Ishikawa (cell line): ENCODE data around the gene LARP4B.

Experiments used
- CEBPB ChIP-seq: IDR thresholded peaks from 2 replicates; pipeline ENCODE4 v1.6.1; 2012
- NFIC ChIP-seq: IDR thresholded peaks from 2 replicates; pipeline ENCODE4 v1.6.1; 2012
- RAD21 ChIP-seq: IDR thresholded peaks from 2 replicates; pipeline ENCODE4 v1.6.1; 2012; ENCODE audit warnings: low read depth
- YY1 ChIP-seq: IDR thresholded peaks from 2 replicates; pipeline ENCODE4 v1.6.1; 2012; ENCODE audit warnings: low read depth

- TF ChIP-seq RAD21 (no peak), YY1 (no peak), NFIC (no peak), CEBPB (no peak)
Observed at GRCh38 chr10:824497-824896, 107.0 kb downstream of the LARP4B start.
